Epidermal melanocyte (primary cell): ENCODE data around the gene SGPP1.
"Not testable (repeated sequence)": the region's sequence is repeated elsewhere in the genome, so short reads cannot be mapped to it uniquely, and the experiment has no call there.

Source experiments
- DNase-seq: peaks from one replicate; pipeline ENCODE4 v3.0.0; 2011; ENCODE audit warnings: low spot score; ENCODE audit not compliant: insufficient read length

Gene SGPP1

DNA sequence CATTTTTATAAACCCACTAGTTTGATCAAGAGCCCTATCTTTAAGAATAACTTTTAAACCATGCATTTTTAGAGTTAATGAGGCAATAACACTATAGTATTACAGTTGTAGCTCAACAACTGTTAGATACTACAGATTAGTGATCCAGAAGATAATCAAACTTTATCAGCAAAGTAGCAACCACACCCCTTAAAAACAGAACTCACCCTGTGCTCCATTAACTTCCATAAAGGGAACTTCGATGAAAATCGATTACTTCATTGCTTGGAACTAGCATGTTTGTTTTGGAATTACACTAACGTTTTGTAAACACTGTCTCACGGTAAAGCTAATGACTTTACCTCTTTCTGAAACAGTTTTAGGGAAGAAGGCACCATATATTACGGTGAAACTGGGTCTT is 1.4 kb downstream of the SGPP1 start:
- no peak for DNase-seq

DNA sequence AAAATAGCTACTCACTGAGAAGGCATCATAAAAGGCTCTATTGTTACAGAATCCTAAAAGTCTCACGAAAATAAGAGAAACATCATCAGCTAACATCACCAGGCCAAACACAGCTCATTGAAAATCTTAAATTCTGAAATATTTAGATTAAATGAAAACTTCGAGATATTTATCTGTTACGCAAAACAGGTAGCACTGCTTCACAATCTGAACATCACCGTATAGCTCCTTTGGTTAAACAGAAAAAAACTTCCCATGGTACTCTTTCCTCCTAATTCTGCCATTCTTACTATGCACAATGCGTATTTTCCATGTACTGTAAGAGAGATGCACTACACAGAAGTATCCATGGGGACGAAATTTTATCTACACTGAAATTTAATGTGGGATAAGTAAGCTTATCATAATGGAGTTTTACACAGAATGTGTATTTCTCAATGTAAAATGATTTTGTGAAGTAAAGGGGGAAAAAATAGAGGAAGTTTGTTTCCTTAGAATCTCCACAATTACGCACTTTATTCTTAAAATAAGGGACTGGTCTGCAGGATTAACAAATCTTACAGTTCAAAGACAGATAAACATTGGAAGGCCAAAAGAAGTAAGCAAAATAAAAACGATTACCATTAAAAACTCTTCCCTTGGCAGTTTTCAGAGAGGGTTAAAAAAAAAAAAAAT is 1.9 kb downstream of the SGPP1 start:
- DNase-seq, result no peak

DNA sequence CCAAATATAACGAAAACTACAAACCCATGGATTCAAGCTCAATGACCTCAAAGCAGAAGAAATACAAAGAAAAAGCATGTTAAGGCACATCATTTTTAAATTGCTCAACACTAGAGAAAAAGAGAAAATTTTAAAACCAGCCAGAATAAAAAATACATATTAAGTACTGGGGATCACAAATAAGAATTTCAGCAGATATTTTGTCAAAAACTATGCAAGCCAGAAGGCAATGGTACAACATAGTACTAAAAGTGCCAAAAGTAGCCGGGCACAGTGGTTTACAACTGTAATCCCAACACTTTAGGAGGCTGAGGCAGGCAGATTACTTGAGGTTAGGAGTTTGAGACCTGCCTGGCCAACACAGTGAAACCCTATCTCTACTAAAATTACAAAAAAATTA is 10.2 kb downstream of the SGPP1 start:
- no peak for DNase-seq

DNA sequence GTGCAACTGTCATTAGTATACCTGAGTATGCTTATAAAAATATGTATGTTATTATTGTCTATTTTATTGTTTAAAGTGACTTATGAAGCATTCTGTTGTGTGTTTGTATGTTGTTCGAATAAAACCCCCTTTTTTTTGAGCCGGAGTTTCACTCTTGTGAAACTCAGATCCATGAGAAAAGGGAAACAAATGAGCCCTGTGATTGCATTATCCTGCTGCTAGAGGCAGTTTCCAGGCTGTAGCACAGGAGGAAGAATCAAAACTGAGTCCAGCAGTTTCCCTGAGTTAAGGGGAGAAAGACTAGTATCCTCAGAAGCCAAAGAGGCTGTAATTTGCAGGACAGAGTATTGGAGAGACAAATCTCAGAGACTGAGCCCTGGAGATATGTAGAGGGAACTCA is 12.5 kb downstream of the SGPP1 start:
- DNase-seq, result no peak

DNA sequence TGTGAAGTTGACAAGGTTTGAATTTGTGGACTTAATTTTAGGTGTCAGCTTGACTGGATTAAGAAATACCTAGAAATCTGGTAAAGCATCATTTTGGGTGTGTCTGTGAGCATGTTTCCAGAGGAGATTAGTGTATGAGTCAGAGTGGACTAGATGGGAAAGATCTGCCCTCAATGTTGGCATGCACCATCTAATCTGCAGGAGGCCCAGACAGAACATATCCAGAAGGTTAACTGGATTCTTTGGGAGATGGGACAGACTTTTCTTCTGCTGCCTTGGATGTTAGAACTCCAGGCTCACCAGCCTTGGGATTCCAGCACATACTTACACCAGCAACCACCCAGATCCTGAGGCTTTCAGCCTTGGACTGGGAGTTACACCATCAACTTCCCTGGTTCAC is 14.1 kb downstream of the SGPP1 start:
- no peak for DNase-seq

DNA sequence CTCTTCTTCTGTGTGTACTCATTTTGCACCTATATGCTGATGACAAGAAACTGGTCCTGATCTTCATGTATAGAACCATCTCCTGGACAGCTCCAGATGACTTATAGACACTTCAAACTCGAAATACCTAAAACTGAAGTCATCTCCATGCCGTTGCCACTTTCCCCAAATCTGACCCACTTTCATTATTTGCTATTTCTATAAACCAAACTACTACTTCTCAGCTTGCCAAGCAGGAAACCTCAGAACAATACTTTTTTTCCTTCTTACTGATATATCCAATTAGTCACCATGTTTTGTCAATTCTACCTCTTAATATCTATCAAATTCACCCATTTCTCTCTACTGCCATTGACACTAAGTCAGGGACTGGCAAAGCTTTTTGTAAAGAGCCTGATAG is 14.8 kb downstream of the SGPP1 start:
- no peak for DNase-seq

DNA sequence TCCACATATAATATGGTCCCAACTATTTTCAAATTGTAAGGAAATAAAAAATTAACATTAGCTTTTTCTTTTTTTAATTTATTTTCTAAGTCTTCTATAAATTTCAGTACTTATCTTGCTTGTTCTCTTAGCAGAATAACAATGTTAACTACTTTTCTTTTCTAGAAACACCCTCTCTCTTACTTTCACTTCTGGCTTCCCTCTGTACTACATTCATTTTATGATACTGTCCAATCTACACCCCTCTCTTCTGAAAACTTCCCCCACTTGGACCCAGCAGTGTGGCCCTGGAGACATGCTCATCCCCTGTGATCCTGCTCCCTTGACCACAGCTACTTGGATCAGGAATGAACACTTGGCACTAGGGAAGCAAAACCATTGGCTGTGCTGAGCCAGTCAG is 15.7 kb downstream of the SGPP1 start:
- no peak for DNase-seq

DNA sequence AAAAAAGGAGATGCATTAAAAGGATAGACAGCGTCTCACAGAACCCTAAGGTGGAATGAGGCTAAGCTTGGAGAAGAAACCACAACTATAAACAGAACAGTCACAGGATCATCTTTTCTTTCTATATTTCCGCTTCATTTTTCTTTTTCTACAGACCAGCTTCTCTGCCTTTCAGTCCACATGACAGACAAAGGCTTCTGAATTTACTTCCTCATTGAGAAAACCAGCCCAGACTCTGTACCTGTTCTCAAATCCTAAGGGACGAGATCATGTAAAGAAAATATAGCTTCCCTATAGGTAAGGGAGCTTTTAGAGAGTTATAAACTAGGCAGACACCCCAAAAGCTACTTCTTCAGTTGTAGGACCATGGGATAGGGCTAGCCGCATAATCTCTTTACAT is 17.4 kb downstream of the SGPP1 start:
- DNase-seq, result no peak

DNA sequence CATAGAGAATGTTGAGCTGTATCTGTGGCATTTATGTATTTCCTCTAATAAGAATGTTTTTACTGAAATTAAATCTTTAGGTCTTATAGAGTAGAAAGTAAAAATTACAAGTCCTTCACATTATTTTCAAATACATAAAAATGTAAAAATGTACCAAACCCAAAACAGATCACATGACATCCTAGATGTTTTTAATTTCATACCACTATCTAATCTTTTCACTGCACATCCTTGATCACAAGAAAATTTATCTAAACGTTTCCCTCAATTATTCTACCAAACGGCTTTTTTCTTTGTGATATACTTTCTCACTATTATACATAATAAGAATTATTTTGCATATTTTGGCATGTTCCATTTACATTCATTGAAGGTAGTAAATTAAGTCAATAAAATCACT is 18.3 kb downstream of the SGPP1 start:
- no peak for DNase-seq

DNA sequence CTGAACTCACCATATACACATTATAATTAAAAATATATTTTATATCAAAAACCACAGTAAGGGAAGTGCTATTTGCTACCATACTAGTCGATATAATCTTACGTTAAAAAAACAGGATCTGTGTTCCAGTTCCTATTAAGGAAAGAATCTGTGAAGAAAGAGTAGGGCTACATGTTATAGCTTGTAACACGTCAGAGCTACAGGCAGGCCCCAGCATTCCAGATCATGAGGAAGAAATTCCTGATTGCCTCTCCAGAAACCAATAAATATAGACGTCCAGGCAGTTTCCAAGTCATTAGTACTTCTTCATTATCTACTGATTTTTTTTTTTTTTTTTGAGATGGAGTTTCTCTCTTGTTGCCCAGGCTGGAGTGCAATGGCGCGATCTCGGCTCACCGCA is 20.6 kb downstream of the SGPP1 start:
- DNase-seq, result no peak

DNA sequence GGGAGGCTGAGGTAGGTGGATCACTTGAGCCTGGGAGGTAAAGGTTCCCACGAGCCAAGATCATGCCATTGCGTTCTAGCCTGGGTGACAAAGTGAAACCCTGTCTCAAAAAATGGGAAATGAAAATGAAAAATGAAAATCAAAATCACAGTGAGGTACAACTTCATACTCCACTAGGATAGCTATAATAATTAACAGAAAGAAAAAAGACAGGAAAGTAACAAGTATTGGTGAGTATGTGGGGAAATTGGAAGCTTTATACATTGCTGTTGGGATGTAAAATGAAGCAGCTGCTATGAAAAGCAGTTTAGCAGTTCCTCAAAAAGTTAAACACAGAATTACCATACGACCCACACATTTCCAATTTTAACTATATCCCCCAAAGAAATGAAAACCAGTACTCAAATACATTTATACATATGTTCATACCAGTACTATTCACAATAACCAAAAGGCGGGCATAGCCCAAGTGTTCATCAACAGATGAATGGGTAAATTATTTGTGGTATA is 22.2 kb downstream of the SGPP1 start:
- DNase-seq, result no peak

DNA sequence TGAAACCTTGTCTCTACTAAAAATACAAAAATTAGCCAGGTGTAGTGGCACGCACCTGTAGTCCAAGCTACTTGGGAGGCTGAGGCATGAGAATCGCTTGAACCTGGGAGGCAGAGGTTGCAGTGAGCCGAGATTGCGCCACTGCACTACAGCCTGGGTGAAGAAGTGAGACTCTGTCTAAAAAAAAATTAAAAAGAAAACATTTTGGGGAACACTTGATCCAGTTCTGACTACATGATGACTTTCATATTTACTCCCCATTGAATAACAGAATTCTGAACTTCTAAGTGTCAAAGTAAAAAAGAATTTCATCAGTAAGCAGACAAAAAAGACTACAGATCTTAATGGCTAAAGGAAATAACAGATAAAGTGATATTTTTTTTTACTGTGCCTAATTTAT is 25.3 kb downstream of the SGPP1 start:
- DNase-seq, result not testable (repeated sequence)

DNA sequence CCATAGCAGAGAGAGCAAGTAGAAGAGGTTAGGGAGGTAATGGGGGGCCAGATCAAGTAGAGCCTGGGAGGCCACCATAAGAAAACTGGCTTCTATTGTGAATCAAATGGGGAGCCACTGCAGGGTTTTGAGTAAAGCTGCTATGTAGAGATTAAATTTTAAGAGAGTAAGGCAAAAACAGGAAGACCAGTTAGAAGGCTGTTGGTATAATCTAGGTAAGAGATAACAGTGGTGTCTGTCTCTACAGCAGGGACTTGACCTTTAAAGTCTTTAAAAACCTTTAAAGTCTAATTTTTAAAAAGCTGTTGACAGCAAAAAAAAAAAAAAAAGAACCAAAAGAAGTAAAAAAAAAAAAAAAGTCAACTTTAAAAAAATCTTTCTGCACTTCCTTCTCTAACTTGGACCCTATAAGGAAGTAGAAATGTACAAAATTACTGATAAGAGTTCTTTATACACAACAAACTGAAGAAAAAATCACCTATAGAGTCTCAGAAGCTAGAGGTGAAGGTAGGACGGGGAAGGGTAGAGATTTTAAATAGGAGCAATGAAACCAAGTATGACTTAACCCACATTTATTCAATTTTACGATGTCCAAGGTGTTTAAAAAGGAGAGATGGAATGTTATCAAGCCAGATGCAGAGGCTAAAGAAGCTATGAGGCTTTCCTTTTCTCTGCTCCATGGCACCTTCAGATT is 26.1 kb downstream of the SGPP1 start:
- DNase-seq, result no peak

DNA sequence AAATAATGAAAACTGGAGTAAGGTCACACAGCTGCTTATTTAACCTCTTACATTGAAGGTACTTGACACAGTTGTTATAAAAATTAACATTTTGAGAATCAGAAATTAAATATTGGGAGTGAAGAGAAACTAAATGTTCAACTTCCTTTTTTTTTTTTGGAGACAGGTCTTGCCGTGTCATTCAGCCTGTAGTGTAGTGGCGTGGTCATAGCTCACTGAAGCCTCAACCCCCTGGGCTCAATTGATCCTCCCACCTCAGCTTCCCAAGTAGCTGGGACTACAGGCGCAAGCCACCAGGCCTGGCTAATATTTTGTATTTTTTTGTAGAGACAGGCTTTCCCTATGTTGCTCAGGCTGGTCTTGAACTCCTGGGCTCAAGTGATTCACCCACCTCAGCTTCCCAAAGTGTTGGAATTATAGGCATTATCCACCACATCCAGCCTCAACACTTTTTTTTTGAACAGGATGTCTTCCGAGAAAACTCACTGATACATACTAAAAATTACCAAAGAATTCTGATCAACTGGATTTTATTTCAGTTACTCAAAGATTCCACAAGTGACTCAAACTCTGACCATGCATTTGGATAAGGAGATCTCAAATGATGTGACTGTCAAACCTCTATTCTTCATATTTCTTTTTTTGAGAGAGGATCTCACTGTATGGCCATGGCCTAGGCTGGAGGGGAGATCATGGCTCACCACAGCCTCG is 35.4 kb downstream of the SGPP1 start:
- DNase-seq, result no peak

DNA sequence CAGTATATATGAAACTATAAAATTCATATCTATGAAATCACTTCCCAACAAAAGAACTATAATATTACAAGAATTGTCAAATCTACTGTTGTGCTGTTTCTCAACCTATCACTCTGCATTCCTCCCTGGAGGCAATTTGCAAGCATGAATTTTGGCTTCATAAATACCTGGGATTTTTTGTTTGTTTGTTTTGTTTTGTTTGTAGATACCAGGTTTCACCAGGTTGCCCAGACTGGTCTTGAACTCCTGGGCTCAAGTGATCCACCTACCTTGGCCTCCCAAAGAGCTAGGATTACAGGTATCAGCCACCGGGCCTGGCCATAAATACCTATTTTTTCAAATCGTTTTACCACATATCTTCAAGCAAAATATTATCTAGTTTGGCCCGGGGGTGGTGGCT is 38.7 kb downstream of the SGPP1 start:
- no peak for DNase-seq

DNA sequence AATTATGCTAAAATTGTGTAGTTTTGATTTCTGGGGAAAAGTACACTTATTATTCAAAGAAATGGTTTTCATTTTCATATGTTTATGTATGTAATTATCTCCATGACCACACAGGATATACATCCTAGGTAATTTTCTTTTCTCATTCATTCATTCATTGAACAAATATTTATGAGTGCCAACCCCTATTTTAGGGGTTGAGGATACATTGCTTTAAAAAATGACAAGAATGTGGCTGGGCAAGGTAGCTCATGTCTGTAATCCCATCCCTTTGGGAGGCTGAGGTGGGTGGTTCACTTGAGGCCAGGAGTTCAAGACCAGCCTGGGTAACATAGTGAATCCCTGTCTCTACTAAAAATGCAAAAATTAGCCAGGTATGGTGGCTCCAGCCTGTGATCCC is 40.9 kb downstream of the SGPP1 start:
- DNase-seq, result no peak

DNA sequence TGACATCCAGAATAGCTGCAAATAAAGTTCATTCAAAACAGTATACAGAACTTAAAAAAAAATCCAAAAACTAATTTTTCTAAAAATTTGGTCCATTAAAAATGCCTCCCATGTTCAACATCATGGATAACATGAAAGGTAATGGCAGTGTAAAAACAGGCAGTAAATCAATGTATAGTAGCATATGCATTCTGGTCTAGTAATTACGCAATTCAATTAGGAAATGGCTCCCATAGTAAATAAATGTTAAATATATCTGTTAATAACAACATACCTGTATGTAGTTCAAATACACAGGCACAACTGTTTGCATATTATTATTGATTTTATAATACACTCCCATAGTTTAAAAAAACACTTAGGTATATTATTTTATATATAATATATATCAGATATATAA is 42.5 kb downstream of the SGPP1 start:
- DNase-seq, result no peak

DNA sequence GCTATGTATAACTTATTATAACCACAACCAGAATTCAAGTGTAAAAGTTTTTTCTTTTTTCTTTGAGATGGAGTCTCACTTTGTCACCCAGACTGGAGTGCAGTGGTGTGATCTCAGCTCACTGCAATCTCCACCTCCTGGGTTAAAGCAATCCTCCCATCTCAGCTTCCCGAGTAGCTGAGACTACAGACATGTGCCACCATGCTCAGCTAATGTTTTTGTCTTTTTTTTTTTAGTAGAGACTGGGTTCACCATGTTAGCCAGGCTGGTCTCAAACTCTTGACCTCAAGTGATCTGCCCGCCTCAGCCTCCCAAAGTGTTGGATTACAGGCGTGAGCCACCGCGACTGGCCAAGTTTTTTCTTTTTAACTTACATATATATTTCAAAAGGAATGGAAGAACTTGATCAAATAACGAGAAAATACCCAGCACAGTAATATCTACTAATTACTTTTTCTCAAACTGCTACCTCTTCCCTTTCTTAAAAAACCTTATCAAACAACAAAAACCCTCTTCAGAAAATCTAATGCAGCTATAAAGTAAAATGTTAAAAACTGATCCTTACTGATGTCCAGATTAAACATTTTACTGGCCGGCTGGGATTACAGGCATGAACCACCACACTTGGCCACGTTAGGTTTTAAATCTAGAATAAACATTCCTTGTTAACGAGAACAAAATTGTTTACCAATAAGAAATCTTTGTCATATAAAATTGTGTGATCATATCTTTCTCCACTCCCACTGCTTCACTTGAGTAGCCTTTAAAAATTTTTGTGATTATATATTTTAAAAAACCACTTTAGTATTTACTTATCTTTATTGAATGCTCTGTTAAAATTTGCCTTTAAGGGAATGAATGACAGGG is 44.9 kb downstream of the SGPP1 start:
- no peak for DNase-seq

DNA sequence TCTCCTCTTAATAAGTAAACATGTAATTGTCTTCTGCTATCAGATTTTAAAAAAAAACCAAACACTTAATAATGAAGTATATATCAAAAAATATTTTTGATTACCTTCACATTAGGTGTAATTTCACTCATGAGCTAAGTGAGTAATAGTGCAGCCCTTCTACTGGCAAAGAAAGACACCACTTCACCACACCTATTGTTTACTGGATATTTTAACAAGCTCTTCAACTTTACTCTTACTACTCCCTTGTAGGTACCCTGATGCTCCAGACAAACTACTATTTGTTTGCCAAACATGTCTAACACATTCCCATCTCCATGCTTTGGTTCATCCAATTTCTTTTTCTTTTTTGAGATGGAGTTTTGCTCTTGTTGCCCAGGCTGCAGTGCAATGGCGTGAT is 49.3 kb downstream of the SGPP1 start:
- DNase-seq, result no peak

DNA sequence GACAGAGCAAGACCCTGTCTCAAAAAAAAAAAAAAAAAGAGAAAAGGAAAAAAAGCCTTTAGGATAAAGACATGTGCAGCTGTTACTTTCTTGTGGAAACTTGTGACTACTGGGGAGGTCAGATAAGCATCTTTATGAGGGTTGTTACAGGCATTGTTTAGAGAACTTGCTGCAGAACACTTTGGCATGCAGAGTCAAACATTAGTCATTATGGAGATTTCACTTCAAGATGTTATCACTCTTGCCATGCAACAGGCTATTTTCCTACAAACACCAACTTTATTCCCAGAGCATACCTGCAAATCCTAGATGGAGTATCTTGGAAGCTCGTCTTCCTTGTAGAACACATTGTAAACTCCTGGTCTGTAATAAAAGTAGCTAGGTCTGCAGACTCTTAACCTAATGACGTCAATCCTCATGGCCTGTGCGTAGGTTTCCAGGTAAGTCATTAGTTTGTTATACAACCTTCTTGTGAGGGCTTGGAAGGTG is 49.9 kb downstream of the SGPP1 start:
- no peak for DNase-seq

DNA sequence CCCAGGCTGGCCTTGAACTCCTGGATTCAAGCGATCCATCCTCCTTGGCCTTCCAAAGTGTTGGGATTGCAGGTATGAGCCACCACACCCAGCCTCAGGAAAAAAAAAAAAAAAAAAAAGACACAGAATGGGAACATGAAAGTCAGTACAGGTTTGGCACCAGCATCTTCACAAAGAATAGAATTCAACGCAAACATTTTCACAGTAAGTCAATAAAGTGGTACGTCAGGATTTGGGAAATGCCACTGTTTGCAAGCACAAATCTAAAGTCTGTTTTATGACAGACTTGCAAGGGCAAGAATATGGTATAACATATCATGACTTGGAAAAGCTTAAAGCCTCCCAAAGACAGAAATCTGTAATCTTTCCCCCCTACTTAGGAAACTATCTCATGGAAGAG is 51.2 kb downstream of the SGPP1 start:
- DNase-seq, result no peak
